ENCODE data around the gene DNM3.

DNA sequence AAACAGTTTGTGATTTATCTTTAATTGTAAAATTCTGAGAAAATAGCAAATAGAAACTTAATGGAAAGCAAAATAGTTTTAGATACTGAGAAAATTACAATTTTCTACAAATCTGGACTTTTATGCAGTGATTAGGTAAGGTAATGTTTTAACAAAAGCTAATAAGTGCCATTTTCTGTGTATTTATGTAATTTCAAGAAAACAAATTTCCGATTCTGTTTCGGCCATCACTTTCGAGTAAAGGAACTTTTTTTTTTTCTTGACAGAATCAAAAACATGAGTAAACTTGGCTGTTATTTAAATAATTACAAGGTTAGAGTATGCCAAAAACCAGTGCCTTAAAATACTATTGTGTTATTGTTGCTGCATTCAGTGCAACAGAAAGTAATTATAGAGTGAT is 298.8 kb downstream of the DNM3 start:
- TF ChIP-seq, protein P1, sequence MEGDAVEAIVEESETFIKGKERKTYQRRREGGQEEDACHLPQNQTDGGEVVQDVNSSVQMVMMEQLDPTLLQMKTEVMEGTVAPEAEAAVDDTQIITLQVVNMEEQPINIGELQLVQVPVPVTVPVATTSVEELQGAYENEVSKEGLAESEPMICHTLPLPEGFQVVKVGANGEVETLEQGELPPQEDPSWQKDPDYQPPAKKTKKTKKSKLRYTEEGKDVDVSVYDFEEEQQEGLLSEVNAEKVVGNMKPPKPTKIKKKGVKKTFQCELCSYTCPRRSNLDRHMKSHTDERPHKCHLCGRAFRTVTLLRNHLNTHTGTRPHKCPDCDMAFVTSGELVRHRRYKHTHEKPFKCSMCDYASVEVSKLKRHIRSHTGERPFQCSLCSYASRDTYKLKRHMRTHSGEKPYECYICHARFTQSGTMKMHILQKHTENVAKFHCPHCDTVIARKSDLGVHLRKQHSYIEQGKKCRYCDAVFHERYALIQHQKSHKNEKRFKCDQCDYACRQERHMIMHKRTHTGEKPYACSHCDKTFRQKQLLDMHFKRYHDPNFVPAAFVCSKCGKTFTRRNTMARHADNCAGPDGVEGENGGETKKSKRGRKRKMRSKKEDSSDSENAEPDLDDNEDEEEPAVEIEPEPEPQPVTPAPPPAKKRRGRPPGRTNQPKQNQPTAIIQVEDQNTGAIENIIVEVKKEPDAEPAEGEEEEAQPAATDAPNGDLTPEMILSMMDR (IDR thresholded peaks at IDR 0.05; ENCODE audit: low read depth, low read length): no peak
- no peak for TF ChIP-seq POLR2A (IDR thresholded peaks at IDR 0.05; ENCODE audit: extremely low read depth, insufficient read length)
